T-helper 2 cell treated with Interferon-gamma antibody and Interleukin-4, amounts not matched to agents 100 ng/mL and 5 ng/mL, for 36 hours (primary cell): ENCODE results near the gene RGS19. TPM values are rescaled to one million over a fixed set of nuclear protein-coding genes. Genes with fewer than 3 reads are reported as not detected.

Source experiments
- intact Hi-C: fragments of 100-400 bp; cut with micrococcal nuclease; formaldehyde crosslinking; loops from one replicate; pipeline ENCODE4 v1.15.1; 2023
- total RNA-seq: library from RNA; stranded (reverse); gene quantifications from 2 replicates; pipeline ENCODE4 v1.2.3, GENCODE V29; 2022

Gene RGS19
- total RNA-seq, 1 donor from 2014 or later = 96.3 TPM

DNA sequence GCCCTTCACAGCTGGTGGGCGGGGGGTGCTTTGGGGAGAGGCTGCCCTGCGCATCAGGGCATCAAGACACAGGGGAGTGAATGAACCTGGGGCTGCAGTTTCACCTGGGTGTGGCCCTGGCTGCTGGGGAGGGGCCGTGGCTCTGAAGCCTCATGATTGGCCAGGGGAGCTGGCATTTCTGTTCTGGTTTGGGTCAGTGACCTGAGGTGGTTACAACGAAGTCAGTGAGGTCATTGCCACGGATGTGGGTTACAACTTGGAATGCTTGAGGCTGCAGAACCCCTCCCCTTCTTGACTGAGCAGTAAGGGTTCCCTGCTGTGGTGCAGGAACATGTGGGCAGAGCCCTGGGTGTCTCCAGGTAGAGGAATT lies 13.4 kb downstream of the RGS19 start:
- intact Hi-C loops = loop anchor here (1.0 to 10.0 kb wide), 3 partner anchors 11 to 411 kb away; partner anchors contain the start of genes ABHD16B, RTEL1, STMN3 and TPD52L2

DNA sequence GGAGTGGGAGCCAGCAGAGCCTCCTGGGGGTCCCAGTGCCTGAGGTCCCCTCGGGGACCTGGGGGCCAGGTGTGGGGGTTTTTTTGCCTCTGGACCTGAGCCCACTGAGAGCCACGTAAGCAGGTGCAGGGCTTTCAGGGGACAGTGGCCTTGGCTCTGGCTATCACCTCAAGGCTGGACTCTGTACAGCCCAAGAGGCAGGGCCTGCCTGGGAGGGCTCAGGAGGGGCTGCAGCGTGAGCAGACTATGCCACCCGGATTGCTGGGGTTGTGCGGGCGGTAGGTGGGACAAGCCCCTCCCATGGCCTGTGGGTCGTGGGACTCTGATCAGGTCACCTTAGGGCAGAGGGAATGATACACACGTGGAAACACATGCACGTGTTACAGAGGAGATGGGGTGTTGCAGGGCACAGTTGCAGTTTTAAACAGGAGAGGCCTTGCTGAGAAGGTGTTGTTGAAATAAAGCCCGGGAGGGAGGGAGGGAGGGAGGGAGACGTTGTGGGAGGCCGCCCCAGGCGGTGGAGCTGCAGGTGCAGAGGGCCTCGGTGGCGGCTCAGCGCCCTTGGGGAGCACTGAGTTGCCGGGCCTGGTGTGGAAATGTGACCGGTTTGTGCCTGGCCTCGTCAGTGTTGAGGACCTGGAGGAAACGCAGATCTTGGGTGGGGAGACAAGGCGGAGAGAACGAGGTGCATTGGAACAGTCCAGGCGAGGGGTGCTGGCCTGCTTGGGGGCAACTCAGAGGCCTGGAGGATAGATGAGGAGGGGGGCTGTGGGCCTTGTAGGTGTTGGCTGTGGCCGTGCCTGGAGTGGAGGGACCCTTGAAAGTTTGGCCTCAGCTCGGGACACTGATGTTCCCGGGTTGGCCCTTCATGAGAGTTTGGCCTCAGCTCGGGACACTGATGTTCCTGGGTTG lies 14.0 kb downstream of the RGS19 start:
- intact Hi-C loops = loop anchor here (10.0 kb wide), 2 partner anchors 201 to 411 kb away; partner anchors contain the start of genes ABHD16B, RTEL1, STMN3 and TPD52L2

DNA sequence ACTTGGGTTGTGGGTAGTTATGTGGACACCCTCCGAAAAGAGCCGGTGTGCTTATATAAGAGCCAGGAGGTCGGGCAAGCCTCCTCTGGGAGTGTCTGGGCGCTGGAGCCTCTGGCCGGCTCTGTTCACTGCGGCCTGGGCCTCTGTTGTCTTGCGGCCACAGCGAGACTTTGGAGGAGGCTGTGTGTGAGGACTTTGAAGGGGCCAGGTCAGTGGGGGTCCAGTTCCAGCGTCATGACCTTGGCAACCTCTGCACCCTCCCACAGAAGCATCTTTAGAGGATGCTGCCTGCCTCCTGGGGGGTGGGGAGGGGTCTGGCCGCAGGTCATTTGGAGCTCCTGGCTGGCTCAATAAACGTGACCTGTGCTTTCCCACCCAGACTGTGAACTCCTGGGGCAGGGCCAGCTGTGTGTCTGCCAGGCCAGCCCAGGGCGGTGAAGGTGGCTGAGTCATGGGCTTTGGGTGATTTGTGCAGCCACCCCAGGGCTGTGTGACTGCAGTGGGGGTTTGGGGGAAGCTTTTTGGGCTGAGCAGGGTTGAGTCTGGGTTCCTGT lies 15.1 kb downstream of the RGS19 start:
- intact Hi-C loops = loop anchor here (10.0 kb wide), 2 partner anchors 199 to 409 kb away; partner anchors contain the start of genes ABHD16B, RTEL1, STMN3 and TPD52L2

DNA sequence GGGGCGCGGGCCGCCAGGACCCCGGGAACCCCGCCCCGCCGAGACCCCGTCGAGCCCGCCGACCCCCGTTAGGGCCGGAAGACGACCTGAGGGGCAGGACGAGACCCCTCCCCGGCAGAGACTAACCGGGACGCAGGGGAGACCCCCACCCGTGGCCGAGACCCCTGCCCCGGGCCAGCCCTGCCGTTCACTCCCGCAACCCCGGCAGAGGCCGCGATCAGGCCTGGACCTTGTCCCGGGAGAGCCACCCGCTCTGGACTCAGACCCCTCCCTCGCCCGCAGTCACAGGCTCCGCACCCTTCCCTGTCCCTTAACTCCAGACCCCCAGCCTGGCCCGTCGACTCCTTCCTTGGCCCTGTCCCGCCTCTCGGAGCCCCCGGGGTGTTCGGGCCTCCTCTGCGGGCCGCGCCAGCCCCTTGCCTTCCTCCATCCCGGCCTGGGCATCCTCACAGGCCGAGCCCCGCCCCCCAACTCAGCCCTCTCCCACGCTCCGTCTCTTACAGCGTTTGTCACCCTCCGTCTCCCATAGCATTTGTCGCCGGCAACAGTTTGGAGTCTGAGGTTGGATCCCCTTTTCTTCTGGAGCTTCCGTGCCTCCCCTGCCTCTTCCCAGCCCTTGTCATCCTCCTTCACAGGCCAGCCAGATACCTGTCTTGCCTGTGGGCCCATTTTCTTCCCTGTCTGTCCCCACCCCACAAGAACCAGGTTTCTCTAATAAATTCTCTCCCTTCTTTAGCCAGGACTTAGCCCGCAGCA lies 15.8 kb downstream of the RGS19 start:
- intact Hi-C loops = loop anchor here (1.0 to 10.0 kb wide), 6 partner anchors 16 to 409 kb away; partner anchors contain the start of genes ABHD16B, DNAJC5, PRPF6 and RGS19

DNA sequence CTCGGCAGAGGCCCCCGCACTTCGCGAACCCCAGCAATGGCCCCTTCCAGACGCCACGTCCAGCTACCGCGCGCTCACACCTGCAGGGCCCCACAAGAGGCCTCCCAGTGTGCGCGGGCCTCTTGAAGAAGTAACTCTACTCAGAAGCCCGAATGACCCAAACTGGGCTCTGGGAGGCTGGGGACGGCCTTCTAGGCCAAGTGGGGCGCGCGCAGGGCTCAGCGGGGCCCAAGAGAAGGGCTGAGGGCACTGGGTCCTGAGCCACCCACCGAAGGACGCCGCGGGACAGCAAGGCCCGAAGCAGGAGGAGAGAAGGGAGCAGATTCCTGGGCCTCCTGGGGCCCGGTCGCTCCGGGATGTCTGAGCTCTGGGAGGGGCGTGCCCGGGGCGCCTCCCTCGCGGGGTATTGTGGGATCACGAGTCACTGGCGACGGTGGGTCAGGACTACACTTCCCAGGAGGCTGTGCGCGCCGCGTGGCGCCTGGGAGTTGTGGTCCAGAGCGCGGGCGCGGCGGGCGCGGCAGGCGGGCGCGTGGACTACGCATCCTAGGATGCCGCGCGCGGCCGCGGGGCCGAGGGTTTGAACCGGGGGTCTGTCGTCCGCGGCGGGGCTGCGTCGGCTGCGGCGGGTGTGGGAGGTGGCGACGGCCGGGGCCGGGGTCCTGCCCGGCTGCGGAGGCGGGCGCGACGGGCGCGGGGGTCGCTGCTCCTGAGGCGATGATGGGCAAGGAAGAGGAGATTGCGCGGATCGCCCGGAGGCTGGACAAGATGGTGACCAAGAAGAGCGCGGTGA lies 16.5 kb downstream of the RGS19 start, which contains the start of gene TCEA2:
TSS of gene TCEA2 (plus strand) at position 603 of the 793 bp plus-strand sequence. CDS start at position 718, 115 bp downstream.
- intact Hi-C loops = loop anchor here (1.0 to 10.0 kb wide), 6 partner anchors 17 to 408 kb away; partner anchors contain the start of genes ABHD16B, DNAJC5, PRPF6 and RGS19

DNA sequence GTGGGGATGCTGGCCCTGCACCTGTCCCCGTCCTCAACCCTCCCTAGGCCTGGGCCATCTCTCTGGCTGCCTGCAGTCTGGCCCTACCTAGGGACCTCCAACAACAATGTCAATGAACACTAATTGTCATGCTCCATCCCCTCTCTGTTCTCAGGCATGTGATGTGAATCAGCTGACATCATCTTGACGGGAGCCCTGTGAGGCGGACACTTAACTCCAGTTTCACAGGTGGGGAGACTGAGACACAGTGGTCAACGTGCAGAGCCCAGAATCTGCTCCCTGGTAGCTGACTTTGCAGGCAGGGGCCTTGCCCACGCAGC lies 17.1 kb downstream of the RGS19 start:
- intact Hi-C loops = loop anchor here (2.0 to 10.0 kb wide), 3 partner anchors 81 to 407 kb away; partner anchors contain the start of genes ABHD16B, PRPF6, RTEL1 and STMN3

DNA sequence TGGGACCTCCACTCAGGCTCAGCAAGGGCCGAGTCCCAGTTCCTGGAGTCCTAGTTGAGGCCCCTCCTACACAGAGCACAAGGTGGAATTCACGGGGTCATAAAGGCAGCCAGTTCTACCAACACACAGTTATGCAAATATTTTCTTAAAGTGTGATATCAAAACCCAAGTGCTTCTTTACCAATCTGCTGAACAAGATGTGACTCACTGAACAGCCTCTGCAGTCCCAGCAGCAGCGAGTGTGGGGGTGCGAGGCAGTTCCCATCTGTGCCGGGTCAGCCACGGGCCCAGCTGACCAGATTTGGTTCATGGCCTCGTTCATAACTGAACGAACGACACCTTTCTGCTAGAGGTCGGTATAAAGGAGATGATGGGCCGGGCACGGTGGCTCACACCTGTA lies 20.8 kb downstream of the RGS19 start:
- intact Hi-C loops = loop anchor here (5.0 kb wide), 1 partner anchor 271 kb away; no protein-coding TSS in a partner anchor

DNA sequence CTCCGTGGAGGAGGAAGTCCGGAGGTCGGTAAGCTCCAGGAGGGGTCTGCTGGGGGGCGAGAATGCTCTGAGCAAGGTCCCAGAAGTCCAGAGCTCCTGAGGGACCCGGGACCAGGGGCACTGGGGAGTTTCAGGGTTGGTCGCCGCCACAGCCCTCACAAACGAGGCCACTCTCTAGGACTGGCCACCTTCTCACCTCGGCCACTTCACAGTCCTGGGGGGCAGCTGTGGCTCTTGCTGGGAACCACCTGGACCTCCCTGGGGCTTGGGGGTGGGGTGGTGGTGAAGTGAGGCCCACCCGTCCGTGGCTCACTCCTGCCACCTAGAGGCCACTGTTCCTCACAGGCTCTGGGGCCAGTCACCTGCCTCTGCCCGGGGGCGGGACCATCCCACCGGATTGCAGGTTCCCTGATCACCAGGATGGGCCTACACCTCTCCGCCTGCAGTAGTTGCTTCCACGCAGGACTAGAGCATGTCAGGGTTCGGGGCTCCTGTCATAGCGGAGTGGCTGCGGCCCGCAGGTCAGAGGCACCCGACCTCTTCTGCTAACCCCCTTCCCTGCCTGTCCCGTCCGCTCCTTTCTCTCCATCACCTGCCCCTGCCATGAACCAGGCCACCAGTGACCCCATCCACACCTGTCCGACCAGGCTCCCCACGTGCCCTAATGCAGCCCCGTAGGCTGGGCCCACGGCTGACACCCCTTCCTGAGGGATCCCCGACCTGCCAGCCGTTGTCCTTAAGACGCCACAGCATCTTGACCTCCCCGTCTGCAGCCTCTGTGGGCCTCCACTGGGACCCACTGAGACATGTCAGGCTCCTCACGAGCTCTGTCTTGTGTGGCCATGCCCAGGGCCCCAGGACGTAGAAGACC lies 21.5 kb downstream of the RGS19 start:
- intact Hi-C loops = loop anchor here (2.0 to 5.0 kb wide), 2 partner anchors 19 to 271 kb away; no protein-coding TSS in a partner anchor

DNA sequence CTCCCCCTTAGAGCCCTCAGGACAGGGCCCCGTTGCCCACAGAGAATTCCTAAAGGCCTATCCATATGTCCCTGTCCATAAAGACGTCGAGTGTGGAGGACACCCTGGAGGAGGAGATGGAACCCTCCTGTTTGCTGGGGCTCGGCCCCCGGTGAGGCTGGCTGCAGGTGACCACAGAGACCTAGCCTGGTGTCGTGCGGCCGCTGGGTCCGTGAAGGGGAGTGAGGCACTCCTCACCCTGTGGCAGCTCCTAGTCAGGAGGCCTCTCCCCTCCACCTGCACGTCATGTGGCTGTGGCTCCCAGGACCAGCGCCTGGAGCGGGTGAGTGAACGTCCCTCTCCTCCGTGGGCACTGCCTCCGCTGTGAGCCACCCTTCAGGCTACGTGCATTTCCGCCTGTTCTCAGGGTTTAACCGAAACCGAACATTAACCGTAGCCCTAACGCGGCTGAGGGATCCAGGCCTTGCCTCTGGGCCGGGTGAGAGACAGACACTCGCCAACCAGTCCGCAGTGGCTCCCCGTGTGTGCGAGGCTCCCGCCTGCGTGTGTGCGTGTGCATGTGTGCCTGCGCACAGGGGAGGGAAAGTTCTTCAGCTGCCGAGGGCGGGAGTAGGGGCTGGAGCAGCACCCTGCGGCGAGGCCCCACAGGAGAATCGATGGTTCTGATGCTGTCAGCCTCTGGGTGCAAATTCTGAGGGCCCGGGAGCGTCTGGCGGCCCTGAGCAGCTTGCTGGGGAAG lies 22.3 kb downstream of the RGS19 start:
- intact Hi-C loops = loop anchor here (2.0 to 5.0 kb wide), 2 partner anchors 18 to 270 kb away; no protein-coding TSS in a partner anchor

DNA sequence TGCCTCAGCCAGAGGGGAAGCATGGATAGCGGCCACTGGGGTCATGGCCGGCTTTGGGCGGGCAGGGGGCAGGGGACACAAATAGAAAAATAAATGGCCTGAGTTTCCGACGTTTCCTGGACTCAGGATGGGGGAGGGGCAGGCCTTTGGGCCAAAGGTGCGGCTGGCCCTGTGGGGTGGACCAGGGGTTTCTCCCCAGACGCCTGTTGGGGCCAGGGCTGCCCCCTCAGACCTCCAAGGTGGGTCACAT lies 22.8 kb downstream of the RGS19 start:
- intact Hi-C loops = loop anchor here (2.0 to 5.0 kb wide), 2 partner anchors 18 to 269 kb away; no protein-coding TSS in a partner anchor

DNA sequence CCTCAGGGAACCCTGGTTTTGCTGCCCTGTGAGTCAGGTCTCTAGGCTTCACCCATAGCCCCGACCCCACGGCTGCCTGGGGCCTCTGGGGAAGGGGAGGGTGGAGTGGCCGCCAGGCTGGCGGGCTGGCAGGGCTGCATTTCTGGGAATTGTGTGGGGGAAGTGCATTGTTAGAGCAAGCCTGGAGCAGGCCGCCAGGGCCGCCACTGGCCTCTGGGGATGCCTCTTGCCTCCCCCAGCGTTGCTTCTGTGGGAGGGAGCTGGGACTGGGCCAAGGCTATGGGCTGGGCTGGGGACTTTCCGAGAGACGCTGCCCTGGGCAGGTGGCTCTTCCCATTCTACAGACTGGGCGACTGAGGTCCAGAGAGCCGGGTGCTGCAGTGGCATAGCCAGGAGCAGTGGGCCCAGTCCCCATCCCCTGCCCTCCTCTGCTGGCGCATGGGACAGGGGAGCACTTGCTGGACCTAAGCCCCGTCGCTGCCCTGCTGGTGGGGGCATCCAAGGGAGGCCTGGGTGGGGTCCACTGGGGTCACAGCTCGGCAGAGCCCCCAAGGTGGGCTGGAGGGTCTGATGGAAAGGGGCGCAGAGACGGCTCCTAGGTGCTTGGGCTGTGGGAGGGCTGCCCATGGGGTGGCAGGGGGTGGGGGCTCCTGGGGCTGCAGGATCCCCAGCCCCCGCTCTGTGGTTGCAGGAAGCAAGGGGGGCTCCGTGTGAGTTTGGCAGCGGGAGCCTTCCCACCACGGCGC lies 23.3 kb downstream of the RGS19 start:
- intact Hi-C loops = loop anchor here (2.0 to 5.0 kb wide), 2 partner anchors 17 to 269 kb away; no protein-coding TSS in a partner anchor

DNA sequence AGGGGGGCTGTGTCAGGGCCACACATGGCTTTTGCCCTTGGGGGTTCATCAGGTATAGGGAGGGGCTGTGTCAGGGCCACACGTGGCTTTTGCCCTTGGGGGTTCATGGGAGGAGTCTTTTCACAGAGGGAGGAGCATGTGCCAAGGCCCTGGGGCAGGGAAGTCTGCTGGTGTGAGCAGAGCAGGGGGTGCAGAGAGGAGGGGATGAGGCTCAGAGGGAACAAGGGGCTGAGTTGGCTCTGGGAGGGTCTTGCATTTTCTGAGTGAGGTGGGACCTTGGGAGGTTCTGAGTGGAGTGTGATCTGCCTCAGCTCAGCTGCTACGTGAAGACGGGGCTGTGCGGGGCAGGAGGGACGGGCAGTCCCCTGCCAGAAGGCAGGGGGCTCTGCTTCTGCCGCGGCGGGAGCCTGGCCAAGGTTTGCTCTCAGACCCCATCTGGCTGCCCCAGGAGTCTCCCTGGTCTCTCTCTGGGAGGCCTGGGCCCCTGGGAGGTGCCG lies 23.9 kb downstream of the RGS19 start:
- intact Hi-C loops = loop anchor here (5.0 kb wide), 1 partner anchor 268 kb away; no protein-coding TSS in a partner anchor

DNA sequence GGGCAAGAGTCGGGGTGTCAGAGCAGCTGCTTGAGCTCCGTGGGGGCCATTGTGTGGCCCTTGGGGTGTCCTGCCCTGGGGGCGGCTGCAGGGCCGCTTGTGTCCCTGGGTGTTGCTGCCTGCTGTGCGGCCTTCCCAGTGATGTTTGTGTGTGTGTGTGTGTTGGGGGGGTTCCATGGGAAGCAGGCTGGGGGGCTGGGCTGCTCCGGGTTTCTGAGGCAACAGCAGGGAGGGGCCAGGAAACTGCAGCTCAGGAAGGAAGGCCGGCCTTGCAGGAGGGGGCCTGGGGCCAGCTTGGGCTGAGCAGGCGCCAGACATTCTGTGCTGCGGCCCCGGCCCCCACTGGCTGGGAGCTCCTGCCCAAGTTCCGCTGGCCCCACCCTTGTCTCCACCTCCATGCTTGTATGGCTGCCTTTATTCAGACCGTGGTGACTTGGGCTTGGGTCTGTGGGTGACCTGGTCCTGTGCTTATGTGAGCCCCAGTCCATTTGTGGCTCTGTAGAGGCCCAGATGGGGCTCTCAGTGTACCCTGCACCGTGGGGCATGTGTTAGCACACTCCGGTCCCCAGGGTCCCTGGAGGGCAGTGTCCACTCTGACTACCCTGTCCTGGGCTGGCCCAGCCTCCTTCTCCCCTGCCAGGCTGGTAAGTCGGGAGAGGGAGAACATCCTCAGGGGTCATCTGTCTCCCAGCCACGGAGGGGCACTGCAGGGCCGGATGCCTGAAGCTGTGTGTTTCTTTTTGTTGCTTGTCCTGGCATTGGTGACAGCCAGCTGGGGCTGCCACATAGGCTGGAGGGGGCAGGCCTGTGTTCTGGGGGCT lies 25.3 kb downstream of the RGS19 start:
- intact Hi-C loops = no loop called here

DNA sequence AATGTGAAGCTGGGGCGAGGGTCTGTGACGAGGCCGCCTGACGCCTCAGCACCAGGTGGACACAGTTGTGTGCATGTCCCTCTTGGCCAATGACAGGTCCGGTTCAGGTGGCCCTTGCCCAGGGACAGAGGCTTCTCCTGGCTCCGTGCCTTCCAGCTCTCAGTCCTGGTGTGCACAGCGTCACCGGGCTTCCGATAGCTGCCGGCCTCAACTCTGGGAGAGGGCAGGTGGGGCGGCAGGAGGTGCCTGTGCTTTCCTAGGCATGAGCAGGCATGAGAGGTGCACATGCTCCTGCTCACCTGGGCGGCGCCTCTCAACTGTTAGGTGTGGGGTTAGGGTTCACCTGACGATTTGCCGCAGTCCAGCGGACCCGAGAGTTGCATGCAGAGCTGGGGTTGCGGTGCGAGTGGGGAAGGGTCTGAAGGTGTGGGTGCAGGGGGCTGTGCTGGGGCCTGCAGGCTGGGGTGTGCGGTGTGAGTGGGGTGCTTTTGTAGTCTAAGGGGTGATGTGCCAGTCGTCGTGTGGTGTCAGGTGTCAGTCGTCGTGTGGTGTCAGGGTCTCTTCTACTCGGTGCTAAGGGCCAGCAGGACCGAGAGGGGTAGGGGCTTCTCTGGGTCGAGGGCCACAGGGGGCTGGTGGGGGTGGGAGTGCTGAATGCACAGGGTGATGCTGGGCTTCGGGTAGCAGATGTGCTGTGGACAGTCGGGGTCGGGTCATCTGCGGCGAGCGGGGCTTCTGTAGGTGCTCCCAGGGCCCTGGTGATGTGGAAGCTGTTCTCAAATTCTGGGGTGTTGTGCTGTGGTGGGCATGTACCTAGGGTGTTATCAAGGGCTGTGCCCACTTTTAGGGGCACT lies 26.1 kb downstream of the RGS19 start:
- intact Hi-C loops = no loop called here

DNA sequence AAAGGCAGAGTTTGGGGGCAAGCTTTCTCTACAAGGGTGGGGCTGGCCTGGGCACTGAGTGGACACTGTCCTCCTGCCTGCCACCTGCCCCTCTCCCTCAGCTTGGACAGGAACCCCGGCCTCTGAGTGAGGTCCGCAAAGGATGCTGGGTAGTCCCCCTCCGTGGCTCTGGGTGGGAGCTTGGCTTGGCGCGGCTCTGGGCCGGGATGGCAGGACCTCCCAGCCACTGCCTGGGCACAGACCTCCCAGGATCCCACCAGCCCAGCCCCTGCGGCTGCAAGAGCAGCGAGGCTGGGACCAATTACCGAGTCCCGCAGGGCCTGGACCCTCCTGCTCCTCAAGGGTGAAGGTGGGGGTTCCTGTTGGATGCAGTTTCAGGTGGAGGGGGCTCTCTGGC lies 27.0 kb downstream of the RGS19 start:
- intact Hi-C loops = no loop called here
